ENCODE results near the gene TM9SF1. TPM values are rescaled to one million over a fixed set of nuclear protein-coding genes. Genes with fewer than 3 reads are reported as not detected.
A peak's percentile ranks its signal among the peaks of the same experiment; 100 is the strongest.

The TM9SF1 gene
- total and polyA plus RNA-seq, 2 of the 13 experiments (the other 11 are each of a cell fraction or from before 2014, with no cell fraction given): 83.2 to 110 TPM

- TF ChIP-seq AFF4 (CRISPR knock-in tag; IDR thresholded peaks at IDR 0.05): peak; percentile 95
- peak; percentile 97 to 100 for TF ChIP-seq KLF16 (CRISPR knock-in tag; IDR thresholded peaks at IDR 0.05)
- TF ChIP-seq LBX2 (CRISPR knock-in tag; IDR thresholded peaks at IDR 0.05; ENCODE audit: borderline replicate concordance): peak; percentile 98
- peak; percentile 89; the same call in 1 of the 2 replicates for TF ChIP-seq ZNF253 (CRISPR knock-in tag; IDR thresholded peaks at IDR 0.05; ENCODE audit: borderline replicate concordance)
- TF ChIP-seq ZNF264 (CRISPR knock-in tag; IDR thresholded peaks at IDR 0.05): peak; percentile 98
- TF ChIP-seq ZNF597 (CRISPR knock-in tag; IDR thresholded peaks at IDR 0.05): no peak
- peak; percentile 94 for TF ChIP-seq FOXA3 (CRISPR knock-in tag; IDR thresholded peaks at IDR 0.05)
- TF ChIP-seq NFE2 (CRISPR knock-in tag; IDR thresholded peaks at IDR 0.05): no peak
- TF ChIP-seq KLF11 (CRISPR knock-in tag; IDR thresholded peaks at IDR 0.05): peak; percentile 98; the same call in 1 of the 2 replicates
- peak; percentile 75 for TF ChIP-seq ZNF83 (CRISPR knock-in tag; IDR thresholded peaks at IDR 0.05; ENCODE audit: borderline replicate concordance)
- TF ChIP-seq PPARG (CRISPR knock-in tag; conservative IDR thresholded peaks at IDR 0.05): peak; percentile 91
- peak; percentile 99; the same call in 1 of the 2 replicates for TF ChIP-seq ZNF569 (CRISPR knock-in tag; IDR thresholded peaks at IDR 0.05; ENCODE audit: borderline replicate concordance)
- TF ChIP-seq ZNF142 (CRISPR knock-in tag; IDR thresholded peaks at IDR 0.05): peak; percentile 92
- no peak for TF ChIP-seq ZNF770 (CRISPR knock-in tag; IDR thresholded peaks at IDR 0.05)
- TF ChIP-seq FOXO1 (CRISPR knock-in tag; IDR thresholded peaks at IDR 0.05): peak; percentile 95
Measured at GRCh38 chr14:24188251-24189058, 6.8 kb downstream of the TM9SF1 start, which contains the start of gene IPO4 (continued).
